ENCODE results near the gene MC3R.

DNA sequence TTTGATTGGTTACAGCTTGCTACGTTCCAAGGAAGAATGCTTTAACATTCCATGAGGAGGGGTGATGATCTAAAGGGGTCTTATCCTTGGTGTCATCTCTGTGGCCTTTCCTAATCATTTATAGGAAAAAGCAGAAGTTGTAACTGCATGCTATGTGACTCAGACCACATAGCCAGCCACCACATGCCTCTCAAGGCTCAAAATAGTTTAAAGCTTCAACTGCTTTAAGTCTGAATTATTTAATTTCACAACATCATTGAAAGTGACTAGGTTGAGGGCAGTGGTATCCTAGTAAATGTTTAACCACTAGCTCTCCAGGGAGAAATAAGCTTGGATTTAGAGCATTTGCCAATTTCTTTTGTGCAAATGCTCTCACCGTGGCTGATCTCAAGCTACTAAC is 29.7 kb downstream of the MC3R start:
- TF ChIP-seq, protein P1, sequence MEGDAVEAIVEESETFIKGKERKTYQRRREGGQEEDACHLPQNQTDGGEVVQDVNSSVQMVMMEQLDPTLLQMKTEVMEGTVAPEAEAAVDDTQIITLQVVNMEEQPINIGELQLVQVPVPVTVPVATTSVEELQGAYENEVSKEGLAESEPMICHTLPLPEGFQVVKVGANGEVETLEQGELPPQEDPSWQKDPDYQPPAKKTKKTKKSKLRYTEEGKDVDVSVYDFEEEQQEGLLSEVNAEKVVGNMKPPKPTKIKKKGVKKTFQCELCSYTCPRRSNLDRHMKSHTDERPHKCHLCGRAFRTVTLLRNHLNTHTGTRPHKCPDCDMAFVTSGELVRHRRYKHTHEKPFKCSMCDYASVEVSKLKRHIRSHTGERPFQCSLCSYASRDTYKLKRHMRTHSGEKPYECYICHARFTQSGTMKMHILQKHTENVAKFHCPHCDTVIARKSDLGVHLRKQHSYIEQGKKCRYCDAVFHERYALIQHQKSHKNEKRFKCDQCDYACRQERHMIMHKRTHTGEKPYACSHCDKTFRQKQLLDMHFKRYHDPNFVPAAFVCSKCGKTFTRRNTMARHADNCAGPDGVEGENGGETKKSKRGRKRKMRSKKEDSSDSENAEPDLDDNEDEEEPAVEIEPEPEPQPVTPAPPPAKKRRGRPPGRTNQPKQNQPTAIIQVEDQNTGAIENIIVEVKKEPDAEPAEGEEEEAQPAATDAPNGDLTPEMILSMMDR (conservative IDR thresholded peaks at IDR 0.05 in 1 of 2, IDR thresholded peaks at IDR 0.05 in 1 of 2; ENCODE audit: low read depth in 1 of 2, low read length in 2 of 2): no peak
- no peak for TF ChIP-seq EZH2 (IDR thresholded peaks at IDR 0.05; ENCODE audit: low read length, missing control alignments)
